Stimulated activated CD4-positive, alpha-beta T cell treated with anti-CD3 and anti-CD28 coated beads, TNF-alpha, amount 100 ng/mL, for 24 hours (primary cell): ENCODE data around the gene AGFG1.
A peak's percentile ranks its signal among the peaks of the same experiment; 100 is the strongest.

ENCODE experiments used
- DNase-seq, 3 experiments: peaks; one replicate each; pipeline ENCODE4 v3.0.0-alpha.2; 2020; ENCODE audit warnings: low read depth in 3 of 3

The AGFG1 gene

GRCh38 chr2:227471924-227472264 is at the start of gene AGFG1:
Gene AGFG1, plus strand, starts transcription at chr2:227472156. Its CDS starts 266 bp downstream, at chr2:227472422.
- DNase-seq, result peak; percentile 76 to 84 (median 79)

- DNase-seq, result no peak
Measured at GRCh38 chr2:227423656-227424499, 48.1 kb upstream of the AGFG1 start.

- no peak for DNase-seq
Measured at GRCh38 chr2:227428731-227429285, 43.1 kb upstream of the AGFG1 start.

- no peak for DNase-seq
Measured at GRCh38 chr2:227430639-227431038, 41.3 kb upstream of the AGFG1 start.

GRCh38 chr2:227433171-227433570 is 38.8 kb upstream of the AGFG1 start:
- no peak for DNase-seq

GRCh38 chr2:227436436-227437174 is 35.4 kb upstream of the AGFG1 start:
- no peak for DNase-seq

GRCh38 chr2:227439214-227439613 is 32.7 kb upstream of the AGFG1 start:
- no peak for DNase-seq

- no peak for DNase-seq
Measured at GRCh38 chr2:227442639-227443038, 29.3 kb upstream of the AGFG1 start.

GRCh38 chr2:227443889-227444568 is 27.9 kb upstream of the AGFG1 start:
- DNase-seq, result no peak

- DNase-seq, result no peak
Measured at GRCh38 chr2:227447606-227448005, 24.4 kb upstream of the AGFG1 start.

- no peak for DNase-seq
Measured at GRCh38 chr2:227450311-227450841, 21.6 kb upstream of the AGFG1 start.

- no peak for DNase-seq
Measured at GRCh38 chr2:227450926-227451654, 20.9 kb upstream of the AGFG1 start.

- DNase-seq, result no peak
Measured at GRCh38 chr2:227451655-227451992, 20.3 kb upstream of the AGFG1 start.

GRCh38 chr2:227453810-227454209 is 18.1 kb upstream of the AGFG1 start:
- no peak for DNase-seq

GRCh38 chr2:227454323-227454860 is 17.6 kb upstream of the AGFG1 start:
- DNase-seq, result no peak

- DNase-seq, result no peak
Measured at GRCh38 chr2:227455200-227455599, 16.8 kb upstream of the AGFG1 start.

GRCh38 chr2:227456102-227456501 is 15.9 kb upstream of the AGFG1 start:
- DNase-seq, result no peak

GRCh38 chr2:227456772-227457171 is 15.2 kb upstream of the AGFG1 start:
- DNase-seq, result no peak

- DNase-seq, result peak in 1 of 3 experiments; percentile 80
Measured at GRCh38 chr2:227460070-227460485, 11.9 kb upstream of the AGFG1 start.

GRCh38 chr2:227460833-227461232 is 11.1 kb upstream of the AGFG1 start:
- DNase-seq, result no peak
